ENCODE data around the gene ARL16.

GRCh38 chr17:81652906-81653771, 30.5 kb downstream of the ARL16 start:
- TF ChIP-seq MYC (IDR thresholded peaks at IDR 0.05; ENCODE audit: low read depth, low read length) (no peak), CTCF (IDR thresholded peaks at IDR 0.05; ENCODE audit: extremely low read depth in 1 of 2, insufficient read depth in 1 of 2, low read depth in 1 of 2, low read length in 2 of 2) (no peak), FOS (IDR thresholded peaks at IDR 0.05; ENCODE audit: borderline replicate concordance, insufficient read depth, low read length) (no peak)

Measured in endothelial cell of umbilical vein (primary cell).